Tibial nerve (tissue), 3 donors: ENCODE data around the gene BIRC3.

Experiments
- POLR2A ChIP-seq, 2 donors: fragments of 450-650 bp; IDR thresholded peaks; one replicate each; pipeline ENCODE4 v1.6.1; 2017; ENCODE audit warnings: antibody characterized with exemption in 2 of 2, mild to moderate bottlenecking in 2 of 2, moderate library complexity in 2 of 2
- TF ChIP-seq, protein P1 (sequence below), 5 experiments: fragments of 200-600 bp in 3 of 5; fragments of 450-650 bp in 2 of 5; sonication (generic) in 3 of 5; IDR thresholded peaks; one replicate each; pipeline ENCODE4 v1.5.1; 2016 to 2019; ENCODE audit warnings: antibody characterized with exemption in 5 of 5, mild to moderate bottlenecking in 3 of 5, moderate library complexity in 2 of 5

DNA sequence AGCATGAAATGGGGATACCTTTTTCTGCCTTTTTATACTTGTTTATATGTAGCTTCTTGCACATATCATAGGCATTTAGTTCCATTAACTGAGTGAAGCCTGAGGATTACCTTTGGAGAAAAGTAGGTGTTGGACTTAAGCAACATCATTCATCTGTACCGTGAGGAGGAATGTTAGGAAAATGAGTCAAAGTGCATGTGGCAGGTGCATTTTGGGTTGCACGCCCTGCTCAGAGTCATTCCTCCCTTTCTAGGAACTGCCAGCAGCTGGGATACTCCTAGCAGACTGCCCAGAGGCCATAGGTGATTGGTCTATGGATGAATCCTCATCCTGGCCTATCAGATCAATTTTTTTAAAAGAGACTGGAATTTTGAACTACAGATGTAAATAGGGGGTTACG lies 33.3 kb upstream of the BIRC3 start:
- TF ChIP-seq POLR2A (IDR thresholded peaks at IDR 0.05): no peak
- TF ChIP-seq, protein P1, sequence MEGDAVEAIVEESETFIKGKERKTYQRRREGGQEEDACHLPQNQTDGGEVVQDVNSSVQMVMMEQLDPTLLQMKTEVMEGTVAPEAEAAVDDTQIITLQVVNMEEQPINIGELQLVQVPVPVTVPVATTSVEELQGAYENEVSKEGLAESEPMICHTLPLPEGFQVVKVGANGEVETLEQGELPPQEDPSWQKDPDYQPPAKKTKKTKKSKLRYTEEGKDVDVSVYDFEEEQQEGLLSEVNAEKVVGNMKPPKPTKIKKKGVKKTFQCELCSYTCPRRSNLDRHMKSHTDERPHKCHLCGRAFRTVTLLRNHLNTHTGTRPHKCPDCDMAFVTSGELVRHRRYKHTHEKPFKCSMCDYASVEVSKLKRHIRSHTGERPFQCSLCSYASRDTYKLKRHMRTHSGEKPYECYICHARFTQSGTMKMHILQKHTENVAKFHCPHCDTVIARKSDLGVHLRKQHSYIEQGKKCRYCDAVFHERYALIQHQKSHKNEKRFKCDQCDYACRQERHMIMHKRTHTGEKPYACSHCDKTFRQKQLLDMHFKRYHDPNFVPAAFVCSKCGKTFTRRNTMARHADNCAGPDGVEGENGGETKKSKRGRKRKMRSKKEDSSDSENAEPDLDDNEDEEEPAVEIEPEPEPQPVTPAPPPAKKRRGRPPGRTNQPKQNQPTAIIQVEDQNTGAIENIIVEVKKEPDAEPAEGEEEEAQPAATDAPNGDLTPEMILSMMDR (IDR thresholded peaks at IDR 0.05): no peak
